Right lobe of liver (tissue), 4 donors: Measurements from ENCODE around the gene SYT9.

ENCODE experiments used
- POLR2A ChIP-seq: fragments of 450-650 bp; IDR thresholded peaks from one replicate; pipeline ENCODE4 v1.6.1; 2017; ENCODE audit warnings: antibody characterized with exemption, mild to moderate bottlenecking
- TF ChIP-seq, protein P1 (sequence below), 4 donors: fragments of 200-600 bp in 3 of 4; fragments of 450-650 bp in 1 of 4; IDR thresholded peaks; one replicate each; pipeline versions ENCODE4 v1.5.1 to v1.8.0; 2016 to 2022; ENCODE audit warnings: antibody characterized with exemption in 4 of 4, mild to moderate bottlenecking in 2 of 4
- donor health status: DM: no; HTN: no; CAD: no.
- donor health status: DM: no; HTN: no; CAD: no.
- donor health status: DM: no; HTN: yes; CAD: no.

DNA sequence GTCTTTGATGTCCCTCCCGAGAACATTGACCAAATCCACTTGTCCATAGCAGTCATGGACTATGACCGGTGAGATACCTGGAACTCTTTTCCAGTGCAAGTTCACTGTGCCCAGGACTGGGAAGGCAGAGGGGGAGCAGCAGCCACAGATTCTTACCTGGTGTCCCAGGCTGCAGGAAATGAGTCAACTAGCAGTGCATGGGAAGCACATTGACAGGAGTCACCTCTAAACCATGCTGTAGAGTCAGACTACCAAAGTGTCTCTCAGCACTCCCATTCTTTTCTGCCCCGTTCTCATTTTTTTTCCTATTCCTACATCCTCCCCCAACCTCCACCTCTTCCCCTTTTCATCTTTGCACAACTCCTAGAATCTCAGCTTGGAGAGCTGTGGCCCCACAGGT, 166.4 kb downstream of the SYT9 start:
- TF ChIP-seq, protein P1, sequence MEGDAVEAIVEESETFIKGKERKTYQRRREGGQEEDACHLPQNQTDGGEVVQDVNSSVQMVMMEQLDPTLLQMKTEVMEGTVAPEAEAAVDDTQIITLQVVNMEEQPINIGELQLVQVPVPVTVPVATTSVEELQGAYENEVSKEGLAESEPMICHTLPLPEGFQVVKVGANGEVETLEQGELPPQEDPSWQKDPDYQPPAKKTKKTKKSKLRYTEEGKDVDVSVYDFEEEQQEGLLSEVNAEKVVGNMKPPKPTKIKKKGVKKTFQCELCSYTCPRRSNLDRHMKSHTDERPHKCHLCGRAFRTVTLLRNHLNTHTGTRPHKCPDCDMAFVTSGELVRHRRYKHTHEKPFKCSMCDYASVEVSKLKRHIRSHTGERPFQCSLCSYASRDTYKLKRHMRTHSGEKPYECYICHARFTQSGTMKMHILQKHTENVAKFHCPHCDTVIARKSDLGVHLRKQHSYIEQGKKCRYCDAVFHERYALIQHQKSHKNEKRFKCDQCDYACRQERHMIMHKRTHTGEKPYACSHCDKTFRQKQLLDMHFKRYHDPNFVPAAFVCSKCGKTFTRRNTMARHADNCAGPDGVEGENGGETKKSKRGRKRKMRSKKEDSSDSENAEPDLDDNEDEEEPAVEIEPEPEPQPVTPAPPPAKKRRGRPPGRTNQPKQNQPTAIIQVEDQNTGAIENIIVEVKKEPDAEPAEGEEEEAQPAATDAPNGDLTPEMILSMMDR (IDR thresholded peaks at IDR 0.05) = no peak
- TF ChIP-seq POLR2A = no peak
